Effector CD4-positive, alpha-beta T cell (primary cell): ENCODE data around the gene PARD6B.
"Not testable (repeated sequence)": the region's sequence is repeated elsewhere in the genome, so short reads cannot be mapped to it uniquely, and the experiment has no call there.

ENCODE experiments used
- DNase-seq: peaks from one replicate; pipeline ENCODE4 v3.0.0-alpha.2; 2020

Gene PARD6B

DNA sequence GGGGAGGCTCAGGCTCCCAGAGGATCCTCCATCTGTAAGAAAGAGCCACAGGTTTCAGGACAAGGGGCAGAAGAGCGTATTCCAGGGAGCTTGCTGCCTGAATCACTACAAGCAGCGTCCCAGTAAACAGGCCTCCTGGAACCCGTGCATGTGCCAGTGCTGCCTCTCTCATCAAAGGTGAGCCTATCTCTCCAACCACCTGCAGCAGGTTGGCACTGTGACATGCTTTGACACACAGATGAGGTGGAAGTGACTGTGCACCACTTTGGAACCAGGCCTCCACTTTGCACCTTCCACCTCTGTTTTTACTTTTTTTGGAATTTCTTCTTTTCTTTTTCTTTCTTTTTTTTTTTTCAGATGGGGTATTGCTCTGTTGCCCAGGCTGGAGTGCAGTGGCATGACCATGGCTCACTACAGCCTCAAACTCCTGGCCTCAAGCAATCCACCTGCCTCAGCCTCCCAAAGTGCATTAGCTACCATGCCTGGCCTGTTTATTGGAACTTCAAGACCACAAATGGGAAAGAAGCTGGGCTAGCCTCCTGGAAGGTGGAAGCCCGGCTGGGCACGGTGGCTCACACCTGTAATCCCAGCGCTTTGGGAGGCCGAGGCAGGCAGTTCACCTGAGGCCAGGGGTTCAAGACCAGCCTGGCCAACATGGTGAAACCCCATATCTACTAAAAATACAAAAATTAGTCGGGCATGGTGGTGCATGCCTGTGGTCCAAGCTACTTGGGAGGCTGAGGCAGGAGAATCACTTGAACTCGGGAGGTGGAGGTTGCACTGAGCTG, 27.5 kb upstream of the PARD6B start:
- not testable (repeated sequence) for DNase-seq

DNA sequence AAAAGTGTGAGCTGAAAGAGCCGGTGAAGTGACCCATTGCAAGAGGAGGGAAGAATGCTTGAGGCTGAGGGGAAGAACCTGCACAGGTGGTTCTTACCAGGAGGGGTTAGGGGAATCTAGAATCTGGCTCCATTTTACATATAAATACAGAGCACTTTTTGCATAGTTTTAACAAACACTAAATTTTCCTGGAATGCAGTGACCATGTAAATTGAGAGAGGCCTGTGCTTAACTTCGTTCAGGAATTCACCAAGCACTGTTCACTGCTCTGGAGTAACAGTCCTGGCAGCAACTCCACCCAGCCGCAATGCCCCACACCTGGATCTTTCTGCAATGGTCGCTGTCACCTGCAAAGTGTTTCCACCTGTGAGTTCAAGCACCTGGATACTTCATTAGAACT, 26.9 kb upstream of the PARD6B start:
- DNase-seq: no peak

DNA sequence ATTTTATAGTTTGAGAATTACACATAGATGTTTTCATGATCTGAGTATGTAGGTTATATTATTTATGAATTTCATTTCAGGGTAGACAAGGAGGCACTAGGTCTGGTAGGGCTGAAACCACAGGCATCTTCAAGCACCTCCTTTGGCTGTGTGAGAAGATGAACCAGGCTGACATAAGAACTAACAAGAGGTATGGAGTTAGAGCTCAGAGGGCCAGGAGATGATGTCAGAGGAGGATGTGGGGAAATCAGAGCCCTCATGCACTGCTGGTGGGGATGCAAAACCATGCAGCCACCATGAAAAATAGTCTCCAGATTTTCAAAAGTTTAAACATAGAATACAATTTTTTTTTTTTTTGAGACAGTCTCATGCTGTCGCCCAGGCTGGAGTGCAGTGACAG, 26.4 kb upstream of the PARD6B start:
- no peak for DNase-seq

DNA sequence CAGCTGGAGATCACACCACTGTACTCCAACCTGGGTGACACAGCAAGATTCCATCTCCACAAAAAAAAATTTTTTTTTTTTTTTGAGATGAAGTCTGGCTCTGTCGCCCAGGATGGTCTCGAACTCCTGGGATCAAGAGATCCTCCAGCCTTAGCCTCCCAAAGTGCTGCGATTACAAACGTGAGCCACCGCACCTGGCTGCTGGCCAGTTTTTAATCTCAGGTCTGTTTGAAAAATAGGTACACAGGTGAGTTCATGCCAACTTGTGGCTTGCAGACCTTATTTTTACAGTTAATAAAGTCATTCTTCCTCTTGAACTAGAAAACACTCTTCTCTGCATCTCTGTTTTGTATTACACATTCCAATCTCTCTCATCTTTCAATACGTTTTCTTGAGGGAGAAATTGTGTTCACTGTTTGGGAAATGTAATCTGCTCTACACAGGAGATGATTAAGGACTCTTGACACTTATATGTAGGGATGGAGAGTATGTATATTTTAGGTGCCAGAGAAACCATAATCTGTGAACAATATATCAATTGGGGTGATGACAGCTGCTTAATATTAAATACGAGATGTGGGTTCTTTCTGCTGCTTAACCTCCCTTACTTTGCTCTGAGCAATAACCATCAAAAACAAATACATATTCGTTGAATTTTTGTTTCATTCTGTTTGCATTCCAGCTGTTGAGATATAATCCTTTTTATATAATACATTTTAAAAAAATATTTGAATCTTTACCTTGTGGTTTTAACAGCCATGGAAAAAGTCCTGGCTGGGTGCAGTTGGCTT, 22.3 kb upstream of the PARD6B start:
- DNase-seq: no peak

DNA sequence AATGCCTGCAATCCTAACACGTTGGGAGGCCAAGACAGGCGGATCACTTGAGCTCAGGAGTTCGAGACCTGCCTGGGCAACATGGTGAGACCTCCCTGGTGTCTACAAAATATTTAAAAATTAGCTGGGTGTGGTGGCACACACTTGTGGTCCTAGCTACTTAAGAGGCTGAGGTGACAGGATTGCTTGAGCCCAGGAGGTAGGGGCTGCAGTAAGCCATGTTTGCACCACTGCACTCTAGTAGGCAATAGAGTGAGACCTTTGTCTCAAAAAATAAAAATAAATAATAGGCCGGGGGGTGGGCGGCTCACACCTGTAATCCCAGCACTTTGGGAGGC, 21.8 kb upstream of the PARD6B start:
- no peak for DNase-seq

DNA sequence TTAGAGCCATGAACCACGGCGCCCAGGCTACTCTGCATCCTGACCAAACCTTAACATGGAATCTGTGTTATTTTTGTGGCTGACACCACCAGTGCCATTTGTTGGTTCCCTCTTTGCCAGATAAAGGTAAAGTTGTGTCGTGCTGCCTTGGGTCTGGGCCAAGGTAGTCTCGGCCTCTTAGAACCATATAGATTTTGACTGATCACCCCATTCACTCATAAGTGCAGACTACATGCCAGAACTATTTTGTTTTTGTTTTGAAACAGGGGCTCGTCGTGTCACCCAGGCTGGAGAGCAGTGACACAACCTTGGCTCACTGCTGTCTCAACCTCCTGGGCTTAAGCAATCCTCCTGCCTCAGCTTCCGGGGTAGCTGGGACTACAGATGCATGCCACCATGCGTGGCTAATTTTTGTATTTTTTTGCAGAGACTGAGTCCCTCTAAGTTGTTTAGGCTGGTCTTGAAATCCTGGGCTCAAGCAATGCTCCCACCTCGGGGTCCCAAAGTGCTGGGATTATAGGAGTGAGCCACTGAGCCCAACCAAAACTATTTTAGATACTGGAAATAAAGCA, 20.8 kb upstream of the PARD6B start:
- no peak for DNase-seq

DNA sequence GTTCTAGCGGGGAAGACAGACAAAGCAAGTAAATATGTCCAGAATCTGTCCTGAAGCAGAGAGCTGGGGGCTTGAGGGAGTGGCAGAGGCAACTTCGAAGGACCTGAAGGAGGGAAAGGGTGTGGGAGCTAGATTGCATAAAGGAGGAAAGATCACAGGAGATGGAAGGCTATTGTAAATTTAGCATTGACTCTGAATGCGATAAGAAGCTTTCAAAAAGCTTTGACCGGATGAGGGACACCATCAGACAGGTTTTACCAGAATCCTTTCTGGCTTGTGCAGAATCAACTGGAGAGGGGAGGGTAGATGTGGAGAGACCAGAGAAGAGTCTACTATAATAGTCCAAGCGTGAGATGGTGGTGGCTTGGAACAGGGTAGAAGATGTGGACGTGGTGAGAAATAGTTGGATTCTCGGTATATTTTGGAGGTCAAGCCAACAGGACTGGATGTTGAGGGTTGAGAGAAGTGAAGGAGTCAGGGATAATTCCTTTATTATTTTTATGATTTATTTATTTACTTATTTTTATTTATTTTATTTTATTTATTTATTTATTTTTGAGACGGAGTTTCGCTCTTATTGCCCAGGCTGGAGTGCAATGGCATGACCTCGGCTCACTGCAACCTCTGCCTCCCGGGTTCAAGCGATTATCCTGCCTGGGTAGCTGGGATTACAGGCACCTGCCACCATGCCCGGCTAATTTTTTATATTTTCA, 20.1 kb upstream of the PARD6B start:
- DNase-seq: no peak

DNA sequence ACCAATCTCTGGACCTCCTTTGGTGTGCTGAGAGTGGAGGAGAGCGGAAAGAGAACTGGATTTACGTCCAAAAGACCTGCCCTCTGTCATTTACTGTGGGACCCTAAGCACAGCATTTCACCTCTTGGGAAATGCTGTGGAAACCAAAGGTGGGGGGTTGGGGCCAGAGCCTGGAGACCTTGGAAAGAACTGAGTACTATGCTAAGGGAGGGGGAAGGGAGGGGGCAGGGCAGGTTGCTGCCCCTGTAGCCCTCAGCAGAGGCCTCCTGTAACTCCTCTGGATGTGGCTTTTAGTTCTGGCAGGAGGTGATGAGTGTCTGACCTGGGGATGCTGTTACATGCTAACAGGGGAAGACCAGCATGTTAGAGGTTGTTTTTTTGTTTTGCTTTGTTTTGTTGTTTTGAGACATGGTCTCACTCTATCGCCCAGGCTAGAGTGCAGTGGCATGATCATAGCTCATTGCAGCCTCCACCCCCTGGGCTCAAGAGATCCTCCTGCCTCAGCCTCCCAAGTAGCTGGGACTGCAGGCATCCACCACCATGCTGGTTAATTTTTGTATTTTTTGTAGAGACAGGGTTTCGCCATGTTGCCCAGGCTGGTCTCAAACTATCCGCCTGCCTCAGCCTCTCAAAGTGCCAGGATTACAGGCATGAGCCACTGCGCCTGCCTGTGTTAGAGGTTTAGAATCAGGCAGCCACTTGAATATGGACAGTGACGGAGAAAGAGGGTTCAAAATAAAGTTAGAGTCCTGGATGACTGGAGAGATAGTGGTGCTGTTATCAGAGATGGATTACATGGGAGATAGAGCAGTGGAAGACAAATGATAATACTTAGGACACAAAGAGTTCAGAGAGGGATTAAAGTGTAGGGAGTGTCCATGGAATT, 18.4 kb upstream of the PARD6B start:
- DNase-seq: no peak

DNA sequence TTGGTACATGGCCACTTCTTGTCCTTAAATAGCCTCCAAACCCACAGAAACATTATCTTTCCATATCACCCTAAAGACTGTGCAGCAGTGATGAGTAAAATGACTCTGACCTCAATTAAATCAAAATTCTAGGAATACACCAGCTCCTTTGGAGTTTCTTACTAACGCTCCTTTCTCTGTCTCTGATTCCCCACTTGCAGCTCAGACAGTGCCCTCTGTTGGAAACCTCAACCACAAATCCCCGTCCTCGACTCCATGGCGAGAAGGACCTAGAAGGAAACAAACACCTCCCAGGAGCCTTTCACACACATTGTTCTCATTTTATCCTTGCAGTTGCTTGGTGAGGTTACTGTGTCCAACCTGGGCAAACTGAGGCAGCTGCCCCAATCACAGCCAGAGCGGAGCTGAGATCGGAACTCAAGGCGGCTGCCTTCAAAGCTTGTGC, 17.7 kb upstream of the PARD6B start:
- no peak for DNase-seq

DNA sequence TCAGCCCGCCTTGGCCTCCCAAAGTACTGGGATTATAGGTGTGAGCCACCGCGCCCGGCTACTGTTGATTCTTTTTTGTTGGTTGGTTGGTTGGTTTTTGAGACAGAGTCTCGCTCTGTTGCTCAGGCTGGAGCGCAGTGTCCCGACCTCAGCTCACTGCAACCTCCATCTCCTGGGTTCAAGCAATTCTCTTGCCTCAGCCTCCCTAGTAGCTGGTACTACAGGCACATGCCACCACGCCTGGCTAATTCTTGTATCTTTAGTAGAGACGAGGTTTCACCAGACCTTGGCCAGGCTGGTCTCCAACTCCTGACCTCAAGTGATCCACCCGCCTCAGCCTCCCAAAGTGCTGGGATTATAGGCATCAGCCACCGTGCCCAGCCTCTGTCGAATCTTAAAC, 17.0 kb upstream of the PARD6B start:
- DNase-seq: not testable (repeated sequence)

DNA sequence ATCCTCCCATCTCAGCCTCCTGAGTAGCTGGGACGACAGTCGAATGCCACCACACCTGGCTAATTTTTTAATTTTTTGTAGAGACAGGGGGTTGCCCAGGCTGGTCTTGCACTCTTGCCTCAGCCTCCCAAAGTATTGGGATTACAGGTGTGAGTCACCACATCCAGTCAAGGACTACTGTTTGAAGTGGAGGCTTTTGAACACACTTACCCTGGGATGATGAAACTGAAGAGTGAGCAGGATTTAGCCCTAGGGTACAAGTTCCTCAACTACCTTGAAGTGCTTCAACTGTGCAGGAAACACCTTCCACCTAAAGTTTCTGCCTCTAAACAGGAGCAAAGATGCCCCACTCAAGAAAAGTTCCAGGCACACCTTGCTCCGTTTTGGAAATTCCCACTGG, 15.7 kb upstream of the PARD6B start:
- no peak for DNase-seq

DNA sequence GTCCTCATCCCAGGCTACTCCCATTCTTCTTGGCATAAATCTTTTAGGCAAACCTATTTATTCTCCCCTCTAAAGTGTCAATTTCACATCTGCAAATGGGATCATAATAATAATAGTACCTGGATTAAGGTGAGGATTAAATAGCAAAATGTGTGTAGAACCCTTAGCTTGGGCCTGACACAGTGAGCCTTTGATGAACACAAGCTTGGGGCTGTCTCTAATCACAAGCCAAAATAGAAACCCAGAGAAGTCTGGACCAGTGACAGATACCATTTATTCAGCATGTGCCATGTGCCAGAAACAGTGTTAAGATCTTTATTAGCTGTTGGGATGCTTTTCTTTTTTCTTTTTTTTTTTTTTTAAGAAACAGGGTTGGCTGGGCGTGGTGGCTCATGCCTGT, 14.9 kb upstream of the PARD6B start:
- no peak for DNase-seq

DNA sequence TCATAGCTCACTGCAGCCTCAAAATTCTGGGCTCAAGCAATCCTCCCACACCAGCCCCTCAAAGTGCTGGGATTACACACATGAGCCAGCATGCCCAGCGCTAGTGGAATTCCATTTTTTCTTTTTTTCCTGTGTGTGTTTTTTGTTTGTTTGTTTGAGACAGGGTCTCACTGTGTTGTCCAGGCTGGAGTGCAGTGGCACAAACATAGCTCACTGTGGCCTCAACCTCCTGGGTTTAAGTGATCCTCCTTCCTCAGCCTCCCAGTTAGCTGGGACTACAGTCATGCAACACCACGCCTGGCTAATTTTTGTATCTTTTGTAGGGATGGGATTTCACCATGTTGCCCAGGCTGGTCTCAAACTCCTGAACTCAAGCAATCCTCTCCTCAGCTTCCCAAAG, 14.1 kb upstream of the PARD6B start:
- no peak for DNase-seq

DNA sequence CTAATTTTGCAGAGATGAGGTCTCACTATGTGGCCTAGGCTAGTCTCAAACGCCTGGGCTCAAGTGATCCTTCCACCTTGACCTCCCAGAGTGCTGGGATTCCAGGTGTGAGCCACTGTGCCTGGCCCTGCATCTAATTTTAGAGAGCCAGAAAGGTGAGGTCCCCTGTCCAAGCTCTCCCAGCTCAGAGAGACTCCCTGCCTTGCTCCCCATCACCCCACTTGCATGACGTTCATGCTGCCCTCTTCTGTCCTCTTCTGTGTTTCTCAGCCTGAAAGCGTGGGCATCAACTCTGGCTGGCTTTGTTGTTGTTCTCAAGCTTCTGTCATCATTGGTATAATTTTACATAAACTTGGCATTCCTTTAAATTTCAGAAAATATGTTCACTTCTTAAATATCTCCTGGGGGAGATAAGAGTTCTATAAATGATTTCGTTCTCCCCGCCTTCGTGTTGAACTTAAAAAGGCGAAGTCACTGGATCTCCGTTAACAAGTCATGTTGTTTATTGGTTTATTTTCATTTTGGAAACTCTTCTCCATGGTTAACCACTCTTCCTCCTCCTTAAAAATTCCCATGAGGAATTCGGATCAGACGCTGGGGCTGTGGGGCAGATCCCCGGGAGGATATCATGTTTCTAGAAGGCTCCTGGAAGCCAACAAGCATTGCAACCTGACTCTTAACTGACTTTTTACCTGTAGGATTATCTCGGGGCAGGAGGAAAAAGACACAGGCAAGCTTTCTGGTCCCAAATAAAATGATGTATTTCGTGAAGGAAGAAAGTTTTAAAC, 13.2 kb upstream of the PARD6B start:
- no peak for DNase-seq

DNA sequence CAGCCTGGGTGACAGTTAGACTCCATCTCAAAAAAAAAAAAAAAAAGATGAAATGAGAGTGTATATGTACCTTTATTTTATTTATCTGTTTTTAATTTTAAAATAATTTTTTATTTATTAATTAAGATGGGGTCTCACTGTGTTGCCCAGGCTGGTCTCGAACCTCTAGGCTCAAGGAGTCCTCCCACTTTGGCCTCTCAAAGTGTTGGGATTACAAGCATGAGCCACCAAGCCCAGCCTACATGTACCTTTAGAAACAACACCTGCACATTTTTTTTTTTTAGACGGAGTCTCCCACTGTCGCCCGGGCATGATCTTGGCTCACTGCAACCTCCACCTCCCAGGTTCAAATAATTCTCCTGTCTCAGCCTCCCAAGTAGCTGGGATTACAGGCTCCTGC, 12.1 kb upstream of the PARD6B start:
- DNase-seq: no peak

DNA sequence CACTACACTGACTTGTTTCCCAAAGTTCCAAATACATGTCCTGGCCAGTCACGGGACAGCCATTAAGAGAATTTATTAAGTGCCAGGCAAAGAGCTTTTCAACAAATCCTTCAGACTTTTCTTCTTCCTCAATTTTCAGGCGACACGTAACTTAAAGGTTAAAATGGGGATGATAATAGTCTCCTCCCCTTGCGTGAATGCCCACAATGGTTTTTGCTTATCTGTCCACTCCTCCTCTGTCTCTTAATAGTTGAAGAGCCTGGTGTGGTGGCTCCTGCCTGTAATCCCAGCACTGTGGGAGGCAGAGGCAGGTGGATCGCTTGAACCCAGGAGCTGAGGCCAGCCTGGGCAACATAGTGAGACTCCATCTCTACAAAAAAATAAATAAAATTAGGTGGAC, 11.4 kb upstream of the PARD6B start:
- DNase-seq: no peak

DNA sequence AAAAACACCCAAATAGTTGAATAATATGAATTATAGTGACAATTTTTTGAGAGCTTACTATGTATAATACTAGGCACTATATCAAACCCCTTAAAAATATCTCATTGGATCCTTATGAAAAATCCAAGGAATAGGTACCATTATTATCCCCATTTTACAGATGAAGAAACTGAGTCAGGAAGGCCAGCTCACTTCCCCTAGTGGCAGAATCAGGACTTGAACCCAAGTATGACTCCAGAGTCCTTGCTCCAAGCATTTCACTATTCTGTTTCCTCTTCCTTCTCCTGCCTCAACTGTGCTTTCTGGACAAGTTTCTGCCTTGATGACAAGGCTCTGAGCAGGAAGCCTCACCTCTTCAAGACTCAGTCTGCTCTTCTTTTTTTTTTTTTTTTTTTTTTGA, 10.8 kb upstream of the PARD6B start:
- no peak for DNase-seq

DNA sequence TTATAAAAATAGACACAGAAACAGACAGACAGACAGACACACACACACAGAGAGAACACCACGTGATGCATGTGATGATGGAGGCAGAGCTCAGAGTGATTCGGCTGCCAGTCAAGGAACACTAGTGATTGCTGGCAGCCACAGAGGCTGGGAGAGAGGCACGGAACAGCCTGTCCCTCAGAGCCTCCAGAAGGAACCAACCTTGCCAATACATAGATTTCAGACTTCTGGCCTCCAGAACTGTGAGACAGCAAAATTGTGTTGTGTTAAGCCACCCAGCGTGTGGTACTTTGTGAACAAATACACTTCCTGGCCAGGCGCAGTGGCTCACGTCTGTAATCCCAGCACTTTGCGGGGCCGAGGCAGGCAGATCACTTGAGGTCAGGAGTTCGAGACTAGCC, 9.5 kb upstream of the PARD6B start:
- no peak for DNase-seq

DNA sequence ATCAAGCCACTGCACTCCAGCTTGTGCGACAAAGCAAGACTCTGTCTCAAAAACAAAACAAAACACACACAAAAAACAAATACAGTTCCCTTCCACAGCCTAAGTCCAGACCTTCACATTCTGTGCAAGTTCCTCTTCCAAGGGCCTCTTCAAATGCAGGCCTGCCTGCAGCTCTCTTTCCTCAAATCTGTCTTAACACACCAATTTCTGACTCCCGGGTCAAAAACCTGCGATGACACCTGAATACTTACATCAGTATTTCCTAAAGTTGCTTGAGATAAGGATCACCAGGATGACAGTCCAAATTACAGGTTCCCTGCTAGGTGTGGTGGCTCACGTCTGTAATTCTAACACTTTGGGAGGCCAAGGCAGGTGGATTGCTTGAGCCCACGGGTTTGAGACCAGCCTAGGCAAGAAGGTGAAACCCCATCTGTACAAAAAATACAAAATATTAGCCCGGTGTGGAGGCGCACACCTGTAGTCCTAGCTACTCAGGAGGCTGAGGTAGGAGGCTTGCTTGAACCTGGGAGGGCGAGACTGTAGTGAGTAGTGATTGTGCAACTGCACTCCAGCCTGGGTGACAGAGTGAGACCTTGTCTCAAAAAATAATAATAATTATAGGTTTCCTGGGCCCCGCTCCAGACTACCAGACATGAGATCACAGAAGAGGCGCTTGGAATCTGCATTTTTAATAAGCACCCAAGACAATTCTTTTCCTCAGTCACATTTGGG, 8.8 kb upstream of the PARD6B start:
- DNase-seq: no peak

DNA sequence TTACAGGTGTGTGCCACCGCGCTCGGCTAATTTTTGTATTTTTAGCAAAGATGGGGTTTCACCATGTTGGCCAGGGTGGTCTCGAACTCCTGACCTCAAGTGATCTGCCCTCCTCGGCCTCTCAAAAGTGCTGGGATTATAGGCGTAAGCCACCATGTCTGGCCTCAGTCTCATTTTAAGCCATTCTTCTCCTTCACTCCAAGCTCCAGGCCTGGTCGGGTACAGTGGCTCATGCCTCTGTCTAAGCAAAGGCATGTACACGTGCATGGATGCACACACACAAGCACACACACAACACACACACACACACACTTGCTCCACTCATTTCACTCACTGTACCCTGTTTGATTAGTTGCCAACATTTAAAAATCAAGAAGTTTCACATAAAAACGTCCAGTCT, 7.7 kb upstream of the PARD6B start:
- DNase-seq: no peak
